Measurements from ENCODE around the gene HOXD10.

The HOXD10 gene

GRCh38 chr2:176115883-176116813 is at the start of gene HOXD10:
HOXD10 (plus strand) TSS chr2:176116778; CDS start chr2:176116834, 56 bp downstream.
- DNase-seq, result peak; percentile 92

DNA sequence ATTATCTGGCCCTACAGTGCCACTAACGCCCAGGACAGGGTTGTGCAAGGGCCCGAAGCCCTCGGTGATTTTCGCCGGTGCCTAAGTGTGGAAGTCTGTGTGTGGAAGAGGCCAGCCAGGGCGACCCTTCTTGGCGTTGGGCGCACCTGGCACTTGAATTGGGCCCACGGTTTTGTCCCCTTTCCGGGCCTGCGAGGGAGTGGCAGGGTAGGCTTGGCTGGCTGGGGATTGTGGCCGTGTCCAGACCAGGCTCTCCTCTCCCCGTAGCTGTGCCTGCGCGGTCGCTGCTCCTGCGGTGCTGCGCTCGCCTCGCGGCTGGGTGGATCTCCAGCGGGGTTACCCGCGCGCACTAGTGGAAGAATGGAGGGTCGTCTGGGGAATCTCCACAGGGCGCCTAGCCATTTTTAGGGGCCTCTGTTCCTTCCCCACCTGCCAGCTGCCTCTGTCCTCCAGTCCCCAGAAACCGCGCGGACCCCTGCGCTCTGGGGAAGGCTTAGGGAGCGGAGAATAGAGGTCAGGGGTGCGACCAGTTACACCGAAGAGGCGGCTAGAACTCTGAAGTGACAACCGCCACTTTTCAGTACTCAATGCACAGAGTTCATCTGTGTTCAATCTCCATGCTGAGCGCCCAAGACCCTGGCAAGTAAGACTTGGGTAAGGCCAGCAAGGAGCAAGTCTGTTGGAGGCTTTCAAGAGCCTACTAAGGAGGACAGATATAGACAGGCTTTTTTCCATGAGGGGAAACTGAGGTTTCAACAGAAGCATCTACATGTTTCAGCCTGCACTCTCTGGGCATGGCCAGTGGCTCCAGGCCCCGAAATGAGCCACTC is 48.8 kb upstream of the HOXD10 start:
- DNase-seq, result peak; percentile 73

- DNase-seq, result peak; percentile 58
Measured at GRCh38 chr2:176068419-176068832, 48.2 kb upstream of the HOXD10 start.

- no peak for DNase-seq
Measured at GRCh38 chr2:176071330-176072291, 45.0 kb upstream of the HOXD10 start.

DNA sequence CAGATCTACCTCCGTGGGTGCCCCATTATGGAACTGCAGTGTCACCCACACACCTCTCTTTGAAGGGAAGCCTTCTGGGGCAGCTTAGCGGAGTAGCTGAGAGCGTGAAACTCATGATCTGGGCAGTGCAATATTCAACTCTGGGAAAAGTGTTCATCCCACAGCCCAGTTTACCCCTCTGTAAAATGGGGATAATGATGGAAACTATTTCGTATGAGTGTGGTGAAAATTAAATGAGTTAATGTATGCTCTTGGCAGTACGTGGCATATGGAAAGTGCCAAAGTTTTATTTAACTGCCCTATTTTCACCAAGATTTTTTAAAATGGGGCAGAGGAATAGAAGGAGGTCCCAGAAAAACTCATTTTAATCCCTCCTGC is 44.3 kb upstream of the HOXD10 start:
- no peak for DNase-seq

DNA sequence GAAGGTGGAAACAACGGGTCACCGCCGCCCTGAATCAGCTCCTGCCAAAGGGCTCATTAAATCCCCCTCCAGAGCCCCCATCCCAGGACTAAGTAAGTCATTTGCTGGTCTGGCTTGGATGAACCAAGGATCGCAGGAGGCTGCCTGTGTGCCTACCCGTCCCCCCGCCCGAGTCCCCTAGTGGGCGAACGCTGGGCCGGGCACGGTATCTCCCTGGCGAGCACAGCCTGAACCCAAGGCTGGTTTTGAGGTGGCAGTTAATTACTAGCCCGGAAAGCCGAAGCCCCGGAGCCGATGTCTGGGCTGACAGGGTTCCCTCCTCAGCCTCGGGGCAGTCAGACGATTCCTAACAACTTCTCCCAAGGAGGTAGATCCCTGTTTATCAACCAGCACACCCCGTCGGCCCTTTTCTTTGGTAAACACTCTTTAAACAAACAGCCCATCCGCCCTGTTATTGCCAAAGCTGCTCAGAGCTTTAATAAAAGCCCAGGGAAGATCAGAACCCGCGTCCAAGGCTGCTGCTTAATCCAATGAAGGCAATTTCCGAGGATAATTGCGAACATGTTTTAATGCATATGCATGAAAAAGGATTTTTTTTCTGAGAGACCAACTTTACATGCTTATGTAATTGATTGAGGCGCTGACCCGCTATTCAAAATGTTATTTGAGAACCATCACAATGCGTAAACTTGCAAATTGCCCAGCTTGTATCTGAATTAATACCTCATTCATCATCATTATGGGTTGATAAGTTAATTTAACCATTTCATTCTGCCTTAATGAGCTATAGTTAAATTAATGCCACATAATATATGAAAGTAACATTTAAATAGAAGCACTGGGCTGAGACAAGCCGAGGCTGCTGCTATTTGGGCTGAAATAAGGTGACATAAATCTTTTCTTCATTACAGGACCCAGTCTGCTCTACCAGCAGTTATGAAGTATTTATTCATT is 43.4 kb upstream of the HOXD10 start:
- DNase-seq, result no peak

GRCh38 chr2:176074919-176075425 is 41.6 kb upstream of the HOXD10 start:
- no peak for DNase-seq

GRCh38 chr2:176075481-176075880 is 41.1 kb upstream of the HOXD10 start:
- DNase-seq, result no peak

DNA sequence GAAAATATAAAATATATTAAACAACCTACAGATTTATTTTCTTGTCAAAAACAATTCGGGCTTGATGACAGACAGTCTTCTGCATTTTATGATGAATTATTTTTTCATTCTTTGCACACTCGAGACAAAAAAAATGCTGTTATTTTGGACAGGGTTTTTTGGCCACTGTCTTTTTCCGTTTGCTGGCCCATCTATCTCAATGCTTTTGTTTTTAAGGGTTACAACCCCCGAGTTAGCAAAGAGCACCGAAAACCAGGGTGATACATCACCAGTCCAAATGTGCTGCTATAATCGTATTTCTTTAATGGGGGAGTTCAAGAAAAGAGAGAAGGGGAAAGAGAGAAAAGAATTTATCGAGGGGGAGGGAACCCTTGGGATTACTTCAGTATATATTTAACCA is 40.5 kb upstream of the HOXD10 start:
- DNase-seq, result no peak

- DNase-seq, result no peak
Measured at GRCh38 chr2:176076796-176077195, 39.8 kb upstream of the HOXD10 start.

DNA sequence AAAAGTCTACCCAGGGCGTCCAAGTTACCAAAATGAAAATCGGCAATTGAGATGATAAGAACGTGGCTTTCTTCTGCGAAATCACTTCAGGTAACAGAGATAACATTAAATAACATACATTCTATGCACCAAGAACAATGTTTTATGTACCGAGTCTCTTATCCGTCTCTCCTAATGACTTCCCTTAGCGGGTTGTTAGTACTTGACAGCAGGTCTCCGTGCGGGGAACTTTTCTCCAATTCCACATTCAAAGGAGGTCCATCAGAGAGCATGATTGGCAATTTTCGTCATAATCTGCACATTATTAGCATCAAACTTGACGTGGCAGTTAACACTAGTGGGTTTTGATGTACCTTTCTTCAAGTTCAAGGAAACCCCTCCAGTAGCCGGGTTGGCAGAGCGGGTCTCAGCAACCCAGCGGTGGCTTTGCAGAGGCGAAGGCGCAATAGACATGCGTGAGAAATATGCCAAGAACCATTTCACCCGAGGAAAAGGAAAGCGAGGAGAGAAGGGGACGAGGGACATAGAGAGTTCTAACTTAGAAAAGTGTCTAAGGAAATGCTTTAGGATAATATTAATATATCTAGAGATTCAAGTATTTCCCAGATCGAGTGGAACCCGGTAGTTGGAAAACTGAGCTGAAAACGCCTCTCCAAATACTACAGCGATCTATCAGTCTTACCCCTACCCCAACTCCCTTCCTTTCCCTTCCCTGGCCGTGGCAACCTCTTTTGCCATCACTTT is 37.9 kb upstream of the HOXD10 start:
- peak; percentile 47 for DNase-seq

DNA sequence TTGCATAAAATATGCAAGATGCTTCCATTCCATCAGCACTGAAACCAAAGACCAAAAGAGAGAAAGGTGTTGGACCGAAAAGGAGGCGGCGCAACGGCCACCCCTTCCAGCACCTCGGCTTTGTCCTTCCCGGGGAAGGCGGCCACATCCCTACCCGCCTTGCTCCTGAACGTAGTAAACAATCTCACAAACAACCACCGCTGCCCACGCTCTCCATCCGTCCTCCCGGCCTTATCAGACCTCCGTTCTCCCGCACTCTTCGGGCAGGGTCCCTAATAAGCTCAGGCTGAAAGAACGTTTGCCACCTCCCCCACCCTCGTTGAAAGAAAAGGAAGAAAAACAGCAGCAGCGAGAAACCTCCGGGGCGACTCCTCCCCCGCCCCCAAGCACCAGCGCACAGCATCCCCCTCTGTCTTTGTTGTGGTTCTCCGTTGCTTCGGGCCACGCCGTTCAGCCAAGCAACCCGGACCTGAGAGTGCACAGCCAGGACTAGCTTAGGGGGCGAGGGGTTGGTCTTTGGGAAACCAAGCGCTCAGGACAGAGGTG is 37.2 kb upstream of the HOXD10 start:
- DNase-seq, result peak; percentile 77

DNA sequence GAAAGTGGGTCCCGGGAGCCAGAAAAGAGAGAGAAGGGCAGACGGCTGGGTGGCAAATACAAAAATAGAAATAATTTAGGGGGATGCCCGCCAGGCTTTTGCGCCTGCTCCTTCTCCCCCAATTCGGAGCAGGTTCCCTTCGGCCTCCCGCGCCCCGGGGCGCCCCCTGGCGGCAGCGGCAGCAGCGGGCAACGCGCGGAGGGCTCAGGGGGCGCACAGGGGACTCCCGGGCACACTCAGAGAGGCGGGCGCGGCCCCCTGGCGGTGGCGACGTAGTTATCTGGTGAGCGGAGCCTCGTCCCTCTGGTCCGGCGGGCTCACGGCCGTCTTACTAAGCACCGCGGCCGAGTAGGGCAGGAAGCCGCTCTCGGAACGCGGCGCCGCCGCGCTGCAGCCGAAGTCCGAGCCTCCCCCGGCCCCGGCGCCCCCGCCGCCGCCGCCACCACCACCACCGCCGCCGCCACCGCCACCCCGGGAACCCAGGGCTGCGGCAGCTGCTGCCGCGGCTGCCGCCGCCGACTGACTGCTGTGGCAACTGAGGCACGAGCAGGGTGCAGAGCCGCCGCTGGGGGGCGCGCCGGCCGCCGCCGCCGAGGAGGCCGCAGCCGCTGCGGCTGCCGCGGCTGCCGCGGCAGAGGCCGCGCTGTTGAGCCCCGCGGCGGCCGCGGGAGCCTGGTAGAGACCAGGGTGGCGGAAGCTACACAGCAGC is 36.6 kb upstream of the HOXD10 start:
- peak; percentile 92 for DNase-seq

GRCh38 chr2:176080540-176081375 is 35.8 kb upstream of the HOXD10 start:
- peak; percentile 87 for DNase-seq

- DNase-seq, result no peak
Measured at GRCh38 chr2:176081376-176081836, 35.2 kb upstream of the HOXD10 start.

GRCh38 chr2:176081837-176082524 is 34.6 kb upstream of the HOXD10 start:
- no peak for DNase-seq

GRCh38 chr2:176082525-176082823 is 34.1 kb upstream of the HOXD10 start:
- DNase-seq, result no peak

Measured in DMS53 (cell line).